GM18868 (cell line): ENCODE results near the gene L3MBTL4.
A peak's percentile ranks its signal among the peaks of the same experiment; 100 is the strongest.
"Not testable (repeated sequence)": the region's sequence is repeated elsewhere in the genome, so short reads cannot be mapped to it uniquely, and the experiment has no call there.

Experiments used
- ATAC-seq: cut with Tn5 transposase; IDR thresholded peaks from one replicate; pipeline ENCODE4 v1.9.1; 2021; ENCODE audit warnings: mild to moderate bottlenecking, moderate library complexity; ENCODE audit not compliant: unreplicated experiment

The L3MBTL4 gene

GRCh38 chr18:6120820-6121279 is 293.9 kb downstream of the L3MBTL4 start:
- no peak for ATAC-seq

GRCh38 chr18:6119761-6120160 is 294.9 kb downstream of the L3MBTL4 start:
- ATAC-seq, result no peak

- ATAC-seq, result no peak
Observed at GRCh38 chr18:6118080-6118479, 296.6 kb downstream of the L3MBTL4 start.

- no peak for ATAC-seq
Observed at GRCh38 chr18:6115710-6116109, 299.0 kb downstream of the L3MBTL4 start.

GRCh38 chr18:6113650-6114049 is 301.1 kb downstream of the L3MBTL4 start:
- ATAC-seq, result no peak

GRCh38 chr18:6111726-6112125 is 303.0 kb downstream of the L3MBTL4 start:
- ATAC-seq, result no peak

GRCh38 chr18:6109743-6110142 is 305.0 kb downstream of the L3MBTL4 start:
- no peak for ATAC-seq

GRCh38 chr18:6107794-6108193 is 306.9 kb downstream of the L3MBTL4 start:
- ATAC-seq, result no peak

- no peak for ATAC-seq
Observed at GRCh38 chr18:6106091-6106685, 308.5 kb downstream of the L3MBTL4 start.

- no peak for ATAC-seq
Observed at GRCh38 chr18:6103741-6104140, 311.0 kb downstream of the L3MBTL4 start.

- no peak for ATAC-seq
Observed at GRCh38 chr18:6096730-6097129, 318.0 kb downstream of the L3MBTL4 start.

- ATAC-seq, result peak; percentile 70
Observed at GRCh38 chr18:6088432-6088831, 326.3 kb downstream of the L3MBTL4 start.

- ATAC-seq, result no peak
Observed at GRCh38 chr18:6086731-6087130, 328.0 kb downstream of the L3MBTL4 start.

GRCh38 chr18:6079406-6079805 is 335.3 kb downstream of the L3MBTL4 start:
- no peak for ATAC-seq

GRCh38 chr18:6078877-6079276 is 335.8 kb downstream of the L3MBTL4 start:
- ATAC-seq, result no peak

GRCh38 chr18:6072423-6072822 is 342.3 kb downstream of the L3MBTL4 start:
- ATAC-seq, result not testable (repeated sequence)

GRCh38 chr18:6069539-6069938 is 345.2 kb downstream of the L3MBTL4 start:
- no peak for ATAC-seq

GRCh38 chr18:6069103-6069502 is 345.6 kb downstream of the L3MBTL4 start:
- peak; percentile 61 for ATAC-seq

GRCh38 chr18:6060149-6060548 is 354.6 kb downstream of the L3MBTL4 start:
- no peak for ATAC-seq

GRCh38 chr18:6059551-6059950 is 355.2 kb downstream of the L3MBTL4 start:
- no peak for ATAC-seq

- no peak for ATAC-seq
Observed at GRCh38 chr18:6058941-6059340, 355.8 kb downstream of the L3MBTL4 start.

- no peak for ATAC-seq
Observed at GRCh38 chr18:6057604-6058003, 357.1 kb downstream of the L3MBTL4 start.
